ENCODE measurements around the gene SOX5.

GRCh38 chr12:23758608-23759007, 190.9 kb downstream of the SOX5 start:
- TF ChIP-seq POLR2A (IDR thresholded peaks at IDR 0.05; ENCODE audit: extremely low read depth, insufficient read length) (no peak), CTCF (IDR thresholded peaks at IDR 0.05; ENCODE audit: low read depth, low read length) (no peak)

Data from NB4 (cell line).